Left ventricle myocardium inferior (tissue), 1 donor: Measurements from ENCODE around the gene UXT. TPM values are rescaled to one million over a fixed set of nuclear protein-coding genes. Genes with fewer than 3 reads are reported as not detected.

Source experiments
- DNase-seq: peaks from one replicate; pipeline ENCODE4 v3.0.0-alpha.2; 2020
- H3K27ac ChIP-seq: fragments of 200-600 bp; replicated peaks from 2 replicates; pipeline ENCODE4 v1.8.0; 2021
- H3K27me3 ChIP-seq: fragments of 200-600 bp; 2 replicates; pipeline ENCODE4 v1.8.0; 2021; ENCODE audit warnings: low read depth
- H3K36me3 ChIP-seq: fragments of 200-600 bp; 2 replicates; pipeline ENCODE4 v1.8.0; 2021
- H3K4me1 ChIP-seq: fragments of 200-600 bp; 2 replicates; pipeline ENCODE4 v1.8.0; 2021
- H3K4me3 ChIP-seq: fragments of 200-600 bp; 2 replicates; pipeline ENCODE4 v1.8.0; 2021; ENCODE audit warnings: mild to moderate bottlenecking, moderate library complexity
- H3K9me3 ChIP-seq: fragments of 200-600 bp; replicated peaks from 2 replicates; pipeline ENCODE4 v1.8.0; 2021
- intact Hi-C: fragments of 100-400 bp; cut with micrococcal nuclease; formaldehyde crosslinking; loops from one replicate; pipeline ENCODE4 v1.11.0; 2022
- long read RNA-seq: library from polyadenylated mRNA; unstranded; transcript quantifications from one replicate; pipeline ENCODE4 v2.0.0, GENCODE V29; 2021
- total RNA-seq: library from RNA; stranded (reverse); fragmentation: NEBNext Ultra II Directional; extraction: Animal tissue kit (Norgen Biotek cat#: 25700); gene quantifications from one replicate; pipeline ENCODE4 v1.2.1, GENCODE V29; 2021
- TF ChIP-seq, protein P1 (sequence below): fragments of 200-600 bp; IDR thresholded peaks from 2 replicates; pipeline ENCODE4 v1.8.0; 2021; ENCODE audit warnings: antibody characterized with exemption, mild to moderate bottlenecking, borderline replicate concordance
- donor health status: DM: no; HTN: yes; CAD: no; lungs with severe emphysema.

The UXT gene, protein sequence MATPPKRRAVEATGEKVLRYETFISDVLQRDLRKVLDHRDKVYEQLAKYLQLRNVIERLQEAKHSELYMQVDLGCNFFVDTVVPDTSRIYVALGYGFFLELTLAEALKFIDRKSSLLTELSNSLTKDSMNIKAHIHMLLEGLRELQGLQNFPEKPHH
- 93.5 TPM for total RNA-seq
- long read RNA-seq, transcript UXT-201 (7 exons, 574 nt): major isoform, 23 of 28 reads
- long read RNA-seq, transcript UXT-202 (6 exons, 701 nt): minor isoform, 5 of 28 reads
- long read RNA-seq, partial matches to known transcripts: 0 of 28 reads
- long read RNA-seq, other reads (novel, unspliced or antisense): 0 of 28 reads

DNA sequence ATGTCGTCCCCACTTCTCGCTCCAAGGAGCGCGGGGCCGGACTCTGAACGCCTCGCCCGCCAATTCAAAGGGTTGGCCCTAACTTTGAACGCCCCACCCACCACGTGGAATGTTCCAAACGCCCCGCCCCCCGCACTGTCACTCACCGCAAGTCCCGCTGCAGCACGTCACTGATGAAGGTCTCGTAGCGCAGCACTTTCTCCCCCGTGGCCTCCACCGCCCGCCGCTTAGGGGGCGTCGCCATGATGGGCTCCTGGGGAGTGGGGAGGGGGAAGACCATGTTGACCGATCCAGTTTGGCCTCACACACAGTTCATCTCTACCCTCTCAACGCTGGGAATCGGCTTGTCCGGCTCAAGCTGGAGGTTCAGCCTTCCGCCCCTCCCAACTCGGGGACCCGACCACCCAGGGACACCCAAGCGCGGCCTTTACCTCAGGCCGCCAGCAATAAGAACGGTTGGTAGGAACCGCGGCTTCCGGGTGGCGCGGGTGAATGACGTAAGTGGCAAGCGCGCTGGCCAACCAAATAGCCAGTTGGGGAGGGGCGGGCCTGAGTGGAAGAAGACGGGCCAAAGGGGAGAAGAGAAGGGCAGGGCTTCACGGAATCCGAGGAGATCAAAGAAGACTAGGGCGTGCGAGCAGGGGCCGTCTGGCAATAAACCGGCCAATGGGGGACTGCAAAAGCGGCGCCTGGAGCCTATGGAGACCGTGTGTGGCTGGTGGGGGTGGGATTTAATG, at the start of gene UXT:
Gene UXT (minus strand): TSS at position 497 of the 737 bp plus-strand sequence. CDS start 253 bp downstream, at position 244.
- intact Hi-C loops: no loop called here
- H3K27ac ChIP-seq: peak within 1 kb of the TSS; percentile 95
- TF ChIP-seq, protein P1, sequence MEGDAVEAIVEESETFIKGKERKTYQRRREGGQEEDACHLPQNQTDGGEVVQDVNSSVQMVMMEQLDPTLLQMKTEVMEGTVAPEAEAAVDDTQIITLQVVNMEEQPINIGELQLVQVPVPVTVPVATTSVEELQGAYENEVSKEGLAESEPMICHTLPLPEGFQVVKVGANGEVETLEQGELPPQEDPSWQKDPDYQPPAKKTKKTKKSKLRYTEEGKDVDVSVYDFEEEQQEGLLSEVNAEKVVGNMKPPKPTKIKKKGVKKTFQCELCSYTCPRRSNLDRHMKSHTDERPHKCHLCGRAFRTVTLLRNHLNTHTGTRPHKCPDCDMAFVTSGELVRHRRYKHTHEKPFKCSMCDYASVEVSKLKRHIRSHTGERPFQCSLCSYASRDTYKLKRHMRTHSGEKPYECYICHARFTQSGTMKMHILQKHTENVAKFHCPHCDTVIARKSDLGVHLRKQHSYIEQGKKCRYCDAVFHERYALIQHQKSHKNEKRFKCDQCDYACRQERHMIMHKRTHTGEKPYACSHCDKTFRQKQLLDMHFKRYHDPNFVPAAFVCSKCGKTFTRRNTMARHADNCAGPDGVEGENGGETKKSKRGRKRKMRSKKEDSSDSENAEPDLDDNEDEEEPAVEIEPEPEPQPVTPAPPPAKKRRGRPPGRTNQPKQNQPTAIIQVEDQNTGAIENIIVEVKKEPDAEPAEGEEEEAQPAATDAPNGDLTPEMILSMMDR: no peak

DNA sequence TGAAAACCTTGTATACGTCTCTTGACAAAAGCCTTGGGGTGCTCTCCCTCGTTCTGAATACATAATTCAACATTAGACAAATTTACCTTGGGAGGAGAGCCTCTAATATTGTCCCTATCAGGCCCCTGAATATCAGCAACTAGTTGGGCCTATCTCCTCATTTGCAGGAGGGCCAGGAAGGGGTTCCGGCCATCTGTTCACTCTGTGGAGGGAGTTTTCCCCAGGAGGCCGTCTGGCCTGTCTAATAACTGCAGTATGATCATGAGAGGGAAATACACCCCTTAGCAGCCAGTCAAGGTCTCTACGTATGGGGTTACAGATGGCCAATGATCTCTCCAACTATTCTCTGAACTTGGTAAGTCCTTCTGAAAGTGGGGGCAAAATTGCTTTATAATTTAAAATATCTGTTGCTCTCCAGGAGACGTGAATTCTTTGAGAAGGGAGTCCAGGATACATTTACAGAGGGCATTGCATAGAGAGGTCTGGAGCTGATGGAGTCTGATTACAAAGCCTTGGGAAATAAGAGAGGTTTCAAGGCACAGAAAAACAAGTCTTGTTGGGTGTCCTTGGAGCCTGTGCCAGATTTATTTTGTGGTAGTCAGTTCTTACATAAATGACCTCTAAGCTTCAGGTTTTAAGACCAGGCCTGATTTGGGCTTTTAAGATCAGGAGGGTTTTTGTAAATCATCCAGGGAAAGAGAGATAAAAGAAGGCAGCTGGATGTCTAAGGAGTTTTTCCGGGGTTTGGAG, 48.2 kb upstream of the UXT start:
- Histone ChIP-seq H3K9me3 (no peaks in the 10 kb centered on the region), H3K27me3 (no peaks in the 10 kb centered on the region), H3K27ac (no peak overlapping the region), H3K4me1 (no peaks in the 10 kb centered on the region), H3K4me3 (no peak overlapping the region), H3K36me3 (no peaks in the 10 kb centered on the region)
- intact Hi-C loops: no loop called here
- no peak for DNase-seq
- TF ChIP-seq, protein P1: no peak

More for the DNA sequence above, at the start of gene UXT:
- Histone ChIP-seq H3K36me3 (peaks cover 24% of the 10 kb centered on the region), H3K9me3 (no peaks in the 10 kb centered on the region), H3K4me3 (peak within 1 kb of the TSS; percentile 75), H3K4me1 (peaks cover 9% of the 10 kb centered on the region), H3K27me3 (no peaks in the 10 kb centered on the region)
- DNase-seq: peak; percentile 91

DNA sequence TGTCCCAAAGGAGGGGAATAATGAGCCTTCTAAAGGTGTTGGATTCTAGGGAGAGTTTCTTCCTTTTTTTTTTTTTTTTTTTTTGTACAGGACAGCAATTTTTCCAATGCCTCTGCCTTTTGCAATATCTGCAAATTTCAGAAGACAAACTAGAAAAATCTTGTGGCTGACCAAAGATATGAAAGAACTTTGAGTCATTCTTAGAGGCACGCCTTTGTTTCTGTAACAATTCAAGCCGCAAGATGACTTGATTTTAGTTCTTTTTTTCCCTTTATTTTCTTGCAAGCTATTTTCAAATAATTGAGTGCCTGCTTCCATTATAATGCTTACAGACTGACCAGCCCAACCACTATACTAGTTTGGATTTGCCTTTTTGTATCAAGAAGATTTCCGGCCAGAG, 47.6 kb upstream of the UXT start:
- Histone ChIP-seq H3K4me1 (no peaks in the 10 kb centered on the region), H3K27ac (no peak overlapping the region), H3K4me3 (no peak overlapping the region), H3K27me3 (no peaks in the 10 kb centered on the region), H3K9me3 (no peaks in the 10 kb centered on the region), H3K36me3 (no peaks in the 10 kb centered on the region)
- no peak for DNase-seq
- intact Hi-C loops: no loop called here
- TF ChIP-seq, protein P1: no peak

DNA sequence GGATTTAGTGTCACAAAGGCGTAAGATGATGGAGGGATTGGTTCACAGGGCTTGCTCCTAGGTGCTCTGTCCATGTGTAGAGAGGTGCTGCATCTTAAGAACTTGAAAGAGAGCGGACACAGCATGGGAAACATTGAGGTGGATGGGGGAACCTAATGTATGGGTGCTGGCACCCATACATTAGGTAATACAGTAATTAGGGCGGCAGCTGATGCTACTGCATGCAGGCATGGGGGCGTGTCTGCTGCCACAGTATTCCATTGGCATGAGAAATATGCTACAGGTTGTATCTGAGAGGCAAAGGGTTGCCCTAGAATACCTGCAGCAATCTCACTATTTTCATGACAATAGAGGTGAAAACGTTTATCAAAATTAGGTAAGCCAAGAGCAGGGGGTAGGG, 45.8 kb upstream of the UXT start:
- Histone ChIP-seq H3K9me3 (no peaks in the 10 kb centered on the region), H3K4me1 (no peaks in the 10 kb centered on the region), H3K4me3 (no peak overlapping the region), H3K27me3 (no peaks in the 10 kb centered on the region), H3K27ac (no peak overlapping the region), H3K36me3 (no peaks in the 10 kb centered on the region)
- intact Hi-C loops: no loop called here
- DNase-seq: no peak
- TF ChIP-seq, protein P1: no peak

DNA sequence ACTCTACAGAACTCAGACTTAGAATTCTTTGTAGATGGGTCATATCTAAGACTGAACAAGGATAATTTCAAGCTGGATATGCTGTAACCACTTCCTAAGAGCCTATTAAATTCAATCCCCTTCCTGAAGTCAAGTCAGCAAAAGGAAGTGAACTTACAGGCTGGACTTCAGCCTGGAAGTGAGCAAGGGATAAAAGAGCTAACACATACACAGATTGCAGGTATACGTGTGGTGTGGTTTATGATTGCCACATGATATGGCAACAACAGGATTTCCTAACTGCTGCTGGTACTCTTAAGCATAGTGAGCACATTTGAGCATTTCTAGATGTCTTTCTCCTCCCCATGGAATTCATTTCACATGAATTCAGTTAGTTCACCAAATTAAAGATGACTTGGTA, 38.2 kb upstream of the UXT start:
- Histone ChIP-seq H3K4me1 (no peaks in the 10 kb centered on the region), H3K27me3 (no peaks in the 10 kb centered on the region), H3K27ac (no peak overlapping the region), H3K36me3 (no peaks in the 10 kb centered on the region), H3K4me3 (no peak overlapping the region), H3K9me3 (no peaks in the 10 kb centered on the region)
- no peak for DNase-seq
- TF ChIP-seq, protein P1: no peak
- intact Hi-C loops: no loop called here
